ENCODE results near the gene CBFB.

GRCh38 chr16:67039260-67040020 lies 10.5 kb downstream of the CBFB start:
- no peak for TF ChIP-seq CTCF (conservative IDR thresholded peaks at IDR 0.05; ENCODE audit: low read depth, low read length)
- no peak for TF ChIP-seq EZH2 (IDR thresholded peaks at IDR 0.05; ENCODE audit: borderline replicate concordance, low read depth, low read length, poor library complexity, severe bottlenecking)
